ENCODE data around the gene PGF.

- TF ChIP-seq EP300 (IDR thresholded peaks at IDR 0.05) (no peak), CTCF (IDR thresholded peaks at IDR 0.05) (no peak), POLR2A (IDR thresholded peaks at IDR 0.05) (no peak), POLR2AphosphoS5 (IDR thresholded peaks at IDR 0.05) (no peak)
These were observed 37.7 kb downstream of the PGF start for GRCh38 chr14:74917646-74918081.
